ENCODE data around the gene MID1IP1.

MID1IP1 gene

GRCh38 chrX:38820751-38821150 lies 19.5 kb downstream of the MID1IP1 start:
- no peak for DNase-seq
- H3K9me3 ChIP-seq (ENCODE audit: insufficient read depth, low read length, severe bottlenecking): no peaks in the 10 kb centered on the region
- no peaks in the 10 kb centered on the region for H4K20me1 ChIP-seq (ENCODE audit: insufficient read depth, low read length)
- H3K79me2 ChIP-seq (ENCODE audit: insufficient read depth, low read length): no peaks in the 10 kb centered on the region
- TF ChIP-seq CTCF (IDR thresholded peaks at IDR 0.05; ENCODE audit: borderline replicate concordance, extremely low read depth, low read length, poor library complexity, severe bottlenecking) (no peak), EZH2 (IDR thresholded peaks at IDR 0.05; ENCODE audit: borderline replicate concordance, low read depth, low read length, severe bottlenecking) (no peak)
- H3K36me3 ChIP-seq (ENCODE audit: insufficient read depth, low read length): no peaks in the 10 kb centered on the region
- H3K9ac ChIP-seq (ENCODE audit: low read depth, low read length): no peak overlapping the region
- ATAC-seq (ENCODE audit: insufficient read depth, low read depth): no peak
- no peak overlapping the region for H3K27ac ChIP-seq (ENCODE audit: low read length)
- H3K4me2 ChIP-seq (ENCODE audit: insufficient read depth, low read length): no peak overlapping the region
- H3K4me1 ChIP-seq (ENCODE audit: insufficient read depth, low read length): peaks cover 28% of the 10 kb centered on the region
- H3K27me3 ChIP-seq (ENCODE audit: insufficient read depth, low read length, poor library complexity): no peaks in the 10 kb centered on the region
- H3K4me3 ChIP-seq (ENCODE audit: low read depth in 1 of 2, low read length in 2 of 2): no peak overlapping the region
- H2AFZ ChIP-seq (ENCODE audit: low read depth, low read length): no peak overlapping the region

GRCh38 chrX:38824176-38824575 lies 22.9 kb downstream of the MID1IP1 start:
- Histone ChIP-seq H3K9ac (ENCODE audit: low read depth, low read length) (no peak overlapping the region), H2AFZ (ENCODE audit: low read depth, low read length) (no peak overlapping the region), H3K36me3 (ENCODE audit: insufficient read depth, low read length) (no peaks in the 10 kb centered on the region), H4K20me1 (ENCODE audit: insufficient read depth, low read length) (no peaks in the 10 kb centered on the region), H3K9me3 (ENCODE audit: insufficient read depth, low read length, severe bottlenecking) (no peaks in the 10 kb centered on the region), H3K4me1 (ENCODE audit: insufficient read depth, low read length) (no peaks in the 10 kb centered on the region), H3K27ac (ENCODE audit: low read length) (no peak overlapping the region), H3K4me3 (ENCODE audit: low read depth in 1 of 2, low read length in 2 of 2) (no peak overlapping the region), H3K79me2 (ENCODE audit: insufficient read depth, low read length) (no peaks in the 10 kb centered on the region), H3K27me3 (ENCODE audit: insufficient read depth, low read length, poor library complexity) (no peaks in the 10 kb centered on the region), H3K4me2 (ENCODE audit: insufficient read depth, low read length) (no peak overlapping the region)
- TF ChIP-seq CTCF (IDR thresholded peaks at IDR 0.05; ENCODE audit: borderline replicate concordance, extremely low read depth, low read length, poor library complexity, severe bottlenecking): no peak
- no peak for TF ChIP-seq EZH2 (IDR thresholded peaks at IDR 0.05; ENCODE audit: borderline replicate concordance, low read depth, low read length, severe bottlenecking)
- DNase-seq: no peak
- no peak for ATAC-seq (ENCODE audit: insufficient read depth, low read depth)

GRCh38 chrX:38831949-38832348 lies 30.7 kb downstream of the MID1IP1 start:
- ATAC-seq (ENCODE audit: insufficient read depth, low read depth) (no peak), DNase-seq (no peak)
- no peaks in the 10 kb centered on the region for H3K27me3 ChIP-seq (ENCODE audit: insufficient read depth, low read length, poor library complexity)
- H3K36me3 ChIP-seq (ENCODE audit: insufficient read depth, low read length): no peaks in the 10 kb centered on the region
- no peak overlapping the region for H3K27ac ChIP-seq (ENCODE audit: low read length)
- no peaks in the 10 kb centered on the region for H3K79me2 ChIP-seq (ENCODE audit: insufficient read depth, low read length)
- H3K4me2 ChIP-seq (ENCODE audit: insufficient read depth, low read length): no peak overlapping the region
- no peak overlapping the region for H3K9ac ChIP-seq (ENCODE audit: low read depth, low read length)
- no peak overlapping the region for H3K4me3 ChIP-seq (ENCODE audit: low read depth in 1 of 2, low read length in 2 of 2)
- no peak for TF ChIP-seq CTCF (IDR thresholded peaks at IDR 0.05; ENCODE audit: borderline replicate concordance, extremely low read depth, low read length, poor library complexity, severe bottlenecking)
- TF ChIP-seq EZH2 (IDR thresholded peaks at IDR 0.05; ENCODE audit: borderline replicate concordance, low read depth, low read length, severe bottlenecking): no peak
- H4K20me1 ChIP-seq (ENCODE audit: insufficient read depth, low read length): no peaks in the 10 kb centered on the region
- H3K9me3 ChIP-seq (ENCODE audit: insufficient read depth, low read length, severe bottlenecking): no peaks in the 10 kb centered on the region
- H3K4me1 ChIP-seq (ENCODE audit: insufficient read depth, low read length): no peaks in the 10 kb centered on the region
- H2AFZ ChIP-seq (ENCODE audit: low read depth, low read length): no peak overlapping the region

GRCh38 chrX:38837389-38837788 lies 36.1 kb downstream of the MID1IP1 start:
- Histone ChIP-seq H3K27me3 (ENCODE audit: insufficient read depth, low read length, poor library complexity) (no peaks in the 10 kb centered on the region), H3K4me1 (ENCODE audit: insufficient read depth, low read length) (no peaks in the 10 kb centered on the region), H3K36me3 (ENCODE audit: insufficient read depth, low read length) (no peaks in the 10 kb centered on the region), H2AFZ (ENCODE audit: low read depth, low read length) (no peak overlapping the region), H4K20me1 (ENCODE audit: insufficient read depth, low read length) (no peaks in the 10 kb centered on the region), H3K79me2 (ENCODE audit: insufficient read depth, low read length) (no peaks in the 10 kb centered on the region), H3K9me3 (ENCODE audit: insufficient read depth, low read length, severe bottlenecking) (no peaks in the 10 kb centered on the region), H3K9ac (ENCODE audit: low read depth, low read length) (no peak overlapping the region), H3K27ac (ENCODE audit: low read length) (no peak overlapping the region), H3K4me3 (ENCODE audit: low read depth in 1 of 2, low read length in 2 of 2) (no peak overlapping the region), H3K4me2 (ENCODE audit: insufficient read depth, low read length) (no peak overlapping the region)
- ATAC-seq (ENCODE audit: insufficient read depth, low read depth) (no peak), DNase-seq (no peak)
- TF ChIP-seq CTCF (IDR thresholded peaks at IDR 0.05; ENCODE audit: borderline replicate concordance, extremely low read depth, low read length, poor library complexity, severe bottlenecking) (no peak), EZH2 (IDR thresholded peaks at IDR 0.05; ENCODE audit: borderline replicate concordance, low read depth, low read length, severe bottlenecking) (no peak)
